Measurements from ENCODE around the gene ZNF330. TPM values are rescaled to one million over a fixed set of nuclear protein-coding genes. Genes with fewer than 3 reads are reported as not detected.

Gene ZNF330
- polyA plus RNA-seq, 1 donor from 2014 or later = 32.3 TPM

DNA sequence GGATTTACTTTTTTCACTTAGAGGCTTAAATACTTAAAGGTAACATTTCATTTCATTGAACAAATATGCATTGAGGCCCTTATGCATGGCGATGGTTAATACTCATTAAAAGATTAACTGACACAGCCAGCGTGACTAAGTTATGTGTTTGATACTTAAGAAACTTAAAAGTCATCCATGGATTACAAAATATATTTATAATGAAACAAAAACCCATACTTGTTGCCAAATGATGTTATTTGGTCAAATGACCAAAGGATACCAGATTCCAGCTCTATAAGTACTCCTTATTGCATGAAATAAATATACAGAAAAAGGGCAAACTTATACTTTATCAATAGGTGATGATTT lies 26.7 kb downstream of the ZNF330 start:
- no peaks in the 10 kb centered on the region for H3K9me3 ChIP-seq (ENCODE audit: low read length)
- no peak overlapping the region for H2AFZ ChIP-seq (ENCODE audit: low read depth, low read length)
- H3K36me3 ChIP-seq (ENCODE audit: insufficient read depth, low read length) = no peaks in the 10 kb centered on the region
- no peaks in the 10 kb centered on the region for H4K20me1 ChIP-seq (ENCODE audit: insufficient read depth)
- no peaks in the 10 kb centered on the region for H3K79me2 ChIP-seq (replicated peaks; ENCODE audit: insufficient read depth, low read length)
- H3K9me2 ChIP-seq (ENCODE audit: insufficient read depth, low read length) = no peaks in the 10 kb centered on the region
- H3K27ac ChIP-seq (ENCODE audit: low read length) = no peak overlapping the region
- TF ChIP-seq, protein P1, sequence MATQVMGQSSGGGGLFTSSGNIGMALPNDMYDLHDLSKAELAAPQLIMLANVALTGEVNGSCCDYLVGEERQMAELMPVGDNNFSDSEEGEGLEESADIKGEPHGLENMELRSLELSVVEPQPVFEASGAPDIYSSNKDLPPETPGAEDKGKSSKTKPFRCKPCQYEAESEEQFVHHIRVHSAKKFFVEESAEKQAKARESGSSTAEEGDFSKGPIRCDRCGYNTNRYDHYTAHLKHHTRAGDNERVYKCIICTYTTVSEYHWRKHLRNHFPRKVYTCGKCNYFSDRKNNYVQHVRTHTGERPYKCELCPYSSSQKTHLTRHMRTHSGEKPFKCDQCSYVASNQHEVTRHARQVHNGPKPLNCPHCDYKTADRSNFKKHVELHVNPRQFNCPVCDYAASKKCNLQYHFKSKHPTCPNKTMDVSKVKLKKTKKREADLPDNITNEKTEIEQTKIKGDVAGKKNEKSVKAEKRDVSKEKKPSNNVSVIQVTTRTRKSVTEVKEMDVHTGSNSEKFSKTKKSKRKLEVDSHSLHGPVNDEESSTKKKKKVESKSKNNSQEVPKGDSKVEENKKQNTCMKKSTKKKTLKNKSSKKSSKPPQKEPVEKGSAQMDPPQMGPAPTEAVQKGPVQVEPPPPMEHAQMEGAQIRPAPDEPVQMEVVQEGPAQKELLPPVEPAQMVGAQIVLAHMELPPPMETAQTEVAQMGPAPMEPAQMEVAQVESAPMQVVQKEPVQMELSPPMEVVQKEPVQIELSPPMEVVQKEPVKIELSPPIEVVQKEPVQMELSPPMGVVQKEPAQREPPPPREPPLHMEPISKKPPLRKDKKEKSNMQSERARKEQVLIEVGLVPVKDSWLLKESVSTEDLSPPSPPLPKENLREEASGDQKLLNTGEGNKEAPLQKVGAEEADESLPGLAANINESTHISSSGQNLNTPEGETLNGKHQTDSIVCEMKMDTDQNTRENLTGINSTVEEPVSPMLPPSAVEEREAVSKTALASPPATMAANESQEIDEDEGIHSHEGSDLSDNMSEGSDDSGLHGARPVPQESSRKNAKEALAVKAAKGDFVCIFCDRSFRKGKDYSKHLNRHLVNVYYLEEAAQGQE (IDR thresholded peaks at IDR 0.05; ENCODE audit: borderline replicate concordance) = no peak
- TF ChIP-seq SMC3 (conservative IDR thresholded peaks at IDR 0.05; ENCODE audit: poor library complexity) (no peak), MXI1 (conservative IDR thresholded peaks at IDR 0.05; ENCODE audit: poor library complexity, severe bottlenecking) (no peak), POLR2AphosphoS5 (IDR thresholded peaks at IDR 0.05) (no peak), EP300 (conservative IDR thresholded peaks at IDR 0.05; ENCODE audit: poor library complexity, severe bottlenecking) (no peak), RAD21 (conservative IDR thresholded peaks at IDR 0.05) (no peak), TAF1 (IDR thresholded peaks at IDR 0.05; ENCODE audit: low read depth) (no peak), EZH2 (IDR thresholded peaks at IDR 0.05; ENCODE audit: borderline replicate concordance, insufficient read depth, low read length, poor library complexity, severe bottlenecking) (no peak)
- TF ChIP-seq, protein P2, sequence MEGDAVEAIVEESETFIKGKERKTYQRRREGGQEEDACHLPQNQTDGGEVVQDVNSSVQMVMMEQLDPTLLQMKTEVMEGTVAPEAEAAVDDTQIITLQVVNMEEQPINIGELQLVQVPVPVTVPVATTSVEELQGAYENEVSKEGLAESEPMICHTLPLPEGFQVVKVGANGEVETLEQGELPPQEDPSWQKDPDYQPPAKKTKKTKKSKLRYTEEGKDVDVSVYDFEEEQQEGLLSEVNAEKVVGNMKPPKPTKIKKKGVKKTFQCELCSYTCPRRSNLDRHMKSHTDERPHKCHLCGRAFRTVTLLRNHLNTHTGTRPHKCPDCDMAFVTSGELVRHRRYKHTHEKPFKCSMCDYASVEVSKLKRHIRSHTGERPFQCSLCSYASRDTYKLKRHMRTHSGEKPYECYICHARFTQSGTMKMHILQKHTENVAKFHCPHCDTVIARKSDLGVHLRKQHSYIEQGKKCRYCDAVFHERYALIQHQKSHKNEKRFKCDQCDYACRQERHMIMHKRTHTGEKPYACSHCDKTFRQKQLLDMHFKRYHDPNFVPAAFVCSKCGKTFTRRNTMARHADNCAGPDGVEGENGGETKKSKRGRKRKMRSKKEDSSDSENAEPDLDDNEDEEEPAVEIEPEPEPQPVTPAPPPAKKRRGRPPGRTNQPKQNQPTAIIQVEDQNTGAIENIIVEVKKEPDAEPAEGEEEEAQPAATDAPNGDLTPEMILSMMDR (IDR thresholded peaks at IDR 0.05; ENCODE audit: poor library complexity, severe bottlenecking) = no peak
- H3K9ac ChIP-seq (ENCODE audit: low read length) = no peak overlapping the region
- no peak overlapping the region for H3K4me2 ChIP-seq (ENCODE audit: low read length)
- no peaks in the 10 kb centered on the region for H3K27me3 ChIP-seq (ENCODE audit: insufficient read depth, low read depth, low read length)
- no peak overlapping the region for H3K4me3 ChIP-seq (ENCODE audit: low read length)
- H3F3A ChIP-seq (ENCODE audit: insufficient read depth, low read length, poor library complexity, severe bottlenecking) = no peaks in the 10 kb centered on the region

DNA sequence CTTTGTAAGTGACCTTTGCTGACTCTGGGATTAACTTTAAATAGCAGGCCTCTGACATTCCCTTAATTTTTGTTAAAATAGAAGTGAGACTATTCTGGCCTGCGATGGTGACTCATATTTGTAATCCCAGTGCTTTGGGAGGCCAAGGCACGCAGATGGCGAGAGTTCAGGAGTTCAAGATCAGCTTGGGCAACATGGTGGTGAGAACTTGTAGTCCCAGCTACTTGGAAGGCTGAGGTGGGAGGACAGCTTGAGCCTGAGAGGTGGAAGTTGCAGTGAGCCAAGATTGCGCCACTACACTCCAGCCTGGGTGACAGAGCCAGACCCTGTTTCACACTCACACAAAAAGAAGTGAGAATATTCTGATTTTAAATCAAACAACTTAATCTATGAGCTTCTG lies 27.3 kb downstream of the ZNF330 start:
- H4K20me1 ChIP-seq (ENCODE audit: insufficient read depth) = no peaks in the 10 kb centered on the region
- no peak for TF ChIP-seq SMC3 (conservative IDR thresholded peaks at IDR 0.05; ENCODE audit: poor library complexity)
- TF ChIP-seq, protein P1 (IDR thresholded peaks at IDR 0.05; ENCODE audit: borderline replicate concordance) = no peak
- TF ChIP-seq EP300 (conservative IDR thresholded peaks at IDR 0.05; ENCODE audit: poor library complexity, severe bottlenecking) = no peak
- TF ChIP-seq RAD21 (conservative IDR thresholded peaks at IDR 0.05) = no peak
- no peak for TF ChIP-seq POLR2AphosphoS5 (IDR thresholded peaks at IDR 0.05)
- no peak for TF ChIP-seq MXI1 (conservative IDR thresholded peaks at IDR 0.05; ENCODE audit: poor library complexity, severe bottlenecking)
- TF ChIP-seq, protein P2 (IDR thresholded peaks at IDR 0.05; ENCODE audit: poor library complexity, severe bottlenecking) = no peak
- TF ChIP-seq TAF1 (IDR thresholded peaks at IDR 0.05; ENCODE audit: low read depth) = no peak
- no peak for TF ChIP-seq EZH2 (IDR thresholded peaks at IDR 0.05; ENCODE audit: borderline replicate concordance, insufficient read depth, low read length, poor library complexity, severe bottlenecking)
- H3K36me3 ChIP-seq (ENCODE audit: insufficient read depth, low read length) = no peaks in the 10 kb centered on the region
- no peak overlapping the region for H3K27ac ChIP-seq (ENCODE audit: low read length)
- no peaks in the 10 kb centered on the region for H3K9me2 ChIP-seq (ENCODE audit: insufficient read depth, low read length)
- H3K9me3 ChIP-seq (ENCODE audit: low read length) = no peaks in the 10 kb centered on the region
- no peaks in the 10 kb centered on the region for H3K27me3 ChIP-seq (ENCODE audit: insufficient read depth, low read depth, low read length)
- no peaks in the 10 kb centered on the region for H3F3A ChIP-seq (ENCODE audit: insufficient read depth, low read length, poor library complexity, severe bottlenecking)
- H3K9ac ChIP-seq (ENCODE audit: low read length) = no peak overlapping the region
- H3K4me2 ChIP-seq (ENCODE audit: low read length) = no peak overlapping the region
- no peaks in the 10 kb centered on the region for H3K79me2 ChIP-seq (replicated peaks; ENCODE audit: insufficient read depth, low read length)
- no peak overlapping the region for H2AFZ ChIP-seq (ENCODE audit: low read depth, low read length)
- no peak overlapping the region for H3K4me3 ChIP-seq (ENCODE audit: low read length)
